ENCODE measurements around the gene TSPAN17.

GRCh38 chr5:176639208-176639607 lies 8.1 kb upstream of the TSPAN17 start:
- TF ChIP-seq EP300 (IDR thresholded peaks at IDR 0.05) (no peak), MAX (IDR thresholded peaks at IDR 0.05) (no peak), CTCF (IDR thresholded peaks at IDR 0.05) (no peak), MAFK (IDR thresholded peaks at IDR 0.05; ENCODE audit: partially characterized antibody) (no peak), USF2 (IDR thresholded peaks at IDR 0.05) (no peak), JUN (IDR thresholded peaks at IDR 0.05) (no peak), POLR2A (IDR thresholded peaks at IDR 0.05; ENCODE audit: low read length) (no peak), REST (IDR thresholded peaks at IDR 0.05) (no peak), RNF2 (IDR thresholded peaks at IDR 0.05; ENCODE audit: borderline replicate concordance, low read depth) (no peak), ESRRA (IDR thresholded peaks at IDR 0.05; ENCODE audit: borderline replicate concordance, low read length) (no peak), RAD21 (conservative IDR thresholded peaks at IDR 0.05 in 1 of 2, IDR thresholded peaks at IDR 0.05 in 1 of 2) (no peak), CBX2 (IDR thresholded peaks at IDR 0.05; ENCODE audit: borderline replicate concordance, low read depth) (no peak), RCOR1 (IDR thresholded peaks at IDR 0.05; ENCODE audit: low read depth, low read length) (no peak)
